ENCODE measurements around the gene BRD7. TPM values are rescaled to one million over a fixed set of nuclear protein-coding genes. Genes with fewer than 3 reads are reported as not detected.

Gene BRD7
- total and polyA plus RNA-seq, 2 of the 13 experiments (the other 11 are each of a cell fraction or from before 2014, with no cell fraction given): 82.3 to 149 TPM

GRCh38 chr16:50360033-50360778, 8.6 kb downstream of the BRD7 start:
- Histone ChIP-seq H4K20me1 (ENCODE audit: insufficient read depth, low read length) (peaks cover 2% of the 10 kb centered on the region), H3K79me2 (ENCODE audit: insufficient read depth, low read length) (peaks cover 58% of the 10 kb centered on the region), H3K9ac (ENCODE audit: insufficient read depth, low read depth, low read length) (no peak overlapping the region), H3K27me3 (ENCODE audit: control insufficient read depth in 1 of 2, insufficient read depth in 2 of 2, low read length in 2 of 2) (no peaks in the 10 kb centered on the region), H3K4me3 (replicated peaks in 1 of 3; ENCODE audit: insufficient read depth in 1 of 3, low read depth in 2 of 3, low read length in 3 of 3) (no peak overlapping the region), H2AFZ (ENCODE audit: low read length) (no peak overlapping the region), H3K4me2 (ENCODE audit: low read depth, low read length) (no peak overlapping the region), H3K9me3 (ENCODE audit: low read length) (0 out of 2 replicates have a peak, but pooled peaks cover 3% of the 10 kb centered on the region), H3K27ac (ENCODE audit: extremely low read length, insufficient read depth, low read length) (no peak overlapping the region), H3K4me1 (ENCODE audit: insufficient read depth, low read length) (peaks cover 6% of the 10 kb centered on the region), H3K36me3 (replicated peaks in 1 of 2; ENCODE audit: control insufficient read depth in 1 of 2, insufficient read depth in 2 of 2, low read length in 2 of 2) (peaks cover 29 to 78% of the 10 kb centered on the region in 2 experiments)
- DNase-seq (ENCODE audit: low spot score) (no peak), ATAC-seq (no peak; the same call in 2 of the 3 replicates), FAIRE-seq (no peak)
- intact Hi-C loops (cut with micrococcal nuclease; ENCODE audit: unreplicated experiment): no loop called here
- POLR2A ChIA-PET: no interaction called here
- CTCF ChIA-PET (ENCODE audit: low intra/inter-chr PET ratio, low total read pairs): no interaction called here
- in situ Hi-C loops (cut with HindIII; ENCODE audit: extremely low pct_ligation_motif_present, low pct_unique_long_range_greater_than_20kb): loop anchor here (10.0 to 25.0 kb wide), 2 partner anchors 115 to 323 kb away; partner anchors contain the start of gene CNEP1R1
- no TSS peak for BruUV-seq (replicated peaks)
- no peak for TF ChIP-seq TBL1XR1 (IDR thresholded peaks at IDR 0.05; ENCODE audit: borderline replicate concordance, low read length, partially characterized antibody)
- no peak for TF ChIP-seq IKZF4 (CRISPR knock-in tag; IDR thresholded peaks at IDR 0.05; ENCODE audit: borderline replicate concordance, low read depth, not compliant biosample characterization)
- peak; percentile 66; the same call in 1 of the 2 replicates for TF ChIP-seq MAFF (IDR thresholded peaks at IDR 0.05; ENCODE audit: low read depth, low read length)
- TF ChIP-seq MAFK (conservative IDR thresholded peaks at IDR 0.05 in 1 of 2, IDR thresholded peaks at IDR 0.05 in 1 of 2; ENCODE audit: low read length in 2 of 2): peak; percentile 65 to 72; a peak in 3 of 4 replicates
- no peak for TF ChIP-seq XBP1 (CRISPR knock-in tag; IDR thresholded peaks at IDR 0.05)
- WGBS (ENCODE audit: low lambda C conversion rate): 95% methylated on average over 6 of the region's 6 CpGs

GRCh38 chr16:50359626-50360025, 9.2 kb downstream of the BRD7 start:
- POLR2A ChIA-PET: no interaction called here
- BruUV-seq (replicated peaks): no TSS peak
- intact Hi-C loops (cut with micrococcal nuclease; ENCODE audit: unreplicated experiment): loop anchor here (5.0 to 10.0 kb wide), 3 partner anchors 112 to 335 kb away; partner anchors contain the start of gene CNEP1R1
- TF ChIP-seq IKZF5 (CRISPR knock-in tag; IDR thresholded peaks at IDR 0.05) (no peak), ZFP1 (CRISPR knock-in tag; IDR thresholded peaks at IDR 0.05) (no peak), NR2F2 (IDR thresholded peaks at IDR 0.05; ENCODE audit: borderline replicate concordance, low read depth) (no peak), ZNF282 (IDR thresholded peaks at IDR 0.05; ENCODE audit: partially characterized antibody) (no peak), ZMYM4 (CRISPR knock-in tag; IDR thresholded peaks at IDR 0.05) (no peak), PRMT3 (CRISPR knock-in tag; IDR thresholded peaks at IDR 0.05; ENCODE audit: borderline replicate concordance, low read depth) (no peak), MYNN (CRISPR knock-in tag; IDR thresholded peaks at IDR 0.05; ENCODE audit: low read depth) (no peak), POGK (CRISPR knock-in tag; conservative IDR thresholded peaks at IDR 0.05) (no peak)

More at GRCh38 chr16:50359626-50360025, 9.2 kb downstream of the BRD7 start:
- FAIRE-seq (no peak), DNase-seq (ENCODE audit: low spot score) (no peak), ATAC-seq (no peak)
- 82% methylated on average over 1 of the region's 1 CpG for WGBS (ENCODE audit: low lambda C conversion rate)
- Histone ChIP-seq H3K4me2 (ENCODE audit: low read depth, low read length) (no peak overlapping the region), H3K27ac (ENCODE audit: extremely low read length, insufficient read depth, low read length) (no peak overlapping the region), H4K20me1 (ENCODE audit: insufficient read depth, low read length) (peaks cover 5% of the 10 kb centered on the region), H3K27me3 (ENCODE audit: control insufficient read depth in 1 of 2, insufficient read depth in 2 of 2, low read length in 2 of 2) (no peaks in the 10 kb centered on the region), H3K36me3 (replicated peaks in 1 of 2; ENCODE audit: control insufficient read depth in 1 of 2, insufficient read depth in 2 of 2, low read length in 2 of 2) (peaks cover 27 to 74% of the 10 kb centered on the region in 2 experiments), H3K4me3 (replicated peaks in 1 of 3; ENCODE audit: insufficient read depth in 1 of 3, low read depth in 2 of 3, low read length in 3 of 3) (no peak overlapping the region), H3K9me3 (ENCODE audit: low read length) (0 out of 2 replicates have a peak, but pooled peaks cover 4% of the 10 kb centered on the region), H3K4me1 (ENCODE audit: insufficient read depth, low read length) (no peaks in the 10 kb centered on the region), H3K79me2 (ENCODE audit: insufficient read depth, low read length) (peaks cover 55% of the 10 kb centered on the region), H3K9ac (ENCODE audit: insufficient read depth, low read depth, low read length) (no peak overlapping the region), H2AFZ (ENCODE audit: low read length) (no peak overlapping the region)
- in situ Hi-C loops (cut with HindIII; ENCODE audit: extremely low pct_ligation_motif_present, low pct_unique_long_range_greater_than_20kb): loop anchor here (5.0 to 25.0 kb wide), 3 partner anchors 37 to 322 kb away; partner anchors contain the start of gene CNEP1R1
- CTCF ChIA-PET (ENCODE audit: low intra/inter-chr PET ratio, low total read pairs): no interaction called here

Measured in HepG2 (cell line).